ENCODE measurements around the gene SLC1A2.

Gene SLC1A2

DNA sequence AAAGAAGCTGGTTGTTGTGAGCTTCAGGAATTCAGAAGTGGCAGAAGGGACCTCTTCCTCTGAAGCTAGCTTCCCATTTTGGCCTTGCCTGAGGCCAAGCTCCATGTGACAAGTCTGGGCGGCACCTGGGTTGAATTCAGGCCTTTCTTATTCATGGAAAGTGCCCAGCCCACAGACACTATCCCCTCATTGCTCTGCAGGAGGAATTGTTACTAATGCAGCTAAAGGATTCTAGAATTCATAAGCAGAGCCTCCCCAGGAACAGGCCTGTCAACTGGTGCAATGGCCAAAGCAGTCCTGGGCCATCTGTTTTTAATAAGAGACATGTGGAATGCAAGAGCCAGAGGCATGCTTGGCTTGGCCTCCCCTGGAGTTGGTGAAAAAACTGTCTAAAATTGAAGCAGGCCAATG is 71.4 kb downstream of the SLC1A2 start:
- no peak for DNase-seq

DNA sequence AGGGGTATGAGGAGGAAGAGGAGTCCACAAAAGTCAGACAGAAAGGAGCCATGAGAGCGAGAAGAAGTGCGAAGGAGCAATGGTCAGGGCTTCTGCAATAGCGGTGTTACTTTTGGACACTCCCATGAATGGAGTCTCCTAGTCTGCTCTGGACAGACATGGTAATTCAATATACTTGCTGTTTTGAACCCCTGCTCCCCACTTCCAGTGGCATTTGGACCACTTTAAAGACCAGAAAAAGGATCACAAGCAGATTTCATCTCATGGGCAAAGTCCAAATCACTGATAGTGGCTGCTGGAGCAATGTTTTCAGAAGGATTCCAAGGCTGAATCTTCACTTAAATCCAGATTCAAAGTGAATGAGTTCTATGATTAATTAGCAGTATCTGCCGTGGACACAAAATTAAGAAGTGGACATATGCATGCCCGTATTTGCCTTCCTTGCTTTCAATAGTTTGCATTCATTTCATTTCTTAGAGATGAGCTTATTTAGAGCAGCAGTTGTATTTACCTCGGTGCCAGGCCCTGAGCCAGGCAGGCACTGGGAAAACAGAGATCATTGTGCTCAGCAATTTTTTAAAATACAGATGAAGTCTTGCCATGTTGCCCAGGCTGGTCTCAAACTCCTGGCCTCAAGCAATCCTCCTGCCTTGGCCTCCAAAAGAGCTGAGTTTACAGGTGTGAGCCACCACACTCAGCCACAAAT is 72.0 kb downstream of the SLC1A2 start:
- no peak for DNase-seq

GRCh38 chr11:35346472-35347156 is 72.7 kb downstream of the SLC1A2 start:
- no peak for DNase-seq

DNA sequence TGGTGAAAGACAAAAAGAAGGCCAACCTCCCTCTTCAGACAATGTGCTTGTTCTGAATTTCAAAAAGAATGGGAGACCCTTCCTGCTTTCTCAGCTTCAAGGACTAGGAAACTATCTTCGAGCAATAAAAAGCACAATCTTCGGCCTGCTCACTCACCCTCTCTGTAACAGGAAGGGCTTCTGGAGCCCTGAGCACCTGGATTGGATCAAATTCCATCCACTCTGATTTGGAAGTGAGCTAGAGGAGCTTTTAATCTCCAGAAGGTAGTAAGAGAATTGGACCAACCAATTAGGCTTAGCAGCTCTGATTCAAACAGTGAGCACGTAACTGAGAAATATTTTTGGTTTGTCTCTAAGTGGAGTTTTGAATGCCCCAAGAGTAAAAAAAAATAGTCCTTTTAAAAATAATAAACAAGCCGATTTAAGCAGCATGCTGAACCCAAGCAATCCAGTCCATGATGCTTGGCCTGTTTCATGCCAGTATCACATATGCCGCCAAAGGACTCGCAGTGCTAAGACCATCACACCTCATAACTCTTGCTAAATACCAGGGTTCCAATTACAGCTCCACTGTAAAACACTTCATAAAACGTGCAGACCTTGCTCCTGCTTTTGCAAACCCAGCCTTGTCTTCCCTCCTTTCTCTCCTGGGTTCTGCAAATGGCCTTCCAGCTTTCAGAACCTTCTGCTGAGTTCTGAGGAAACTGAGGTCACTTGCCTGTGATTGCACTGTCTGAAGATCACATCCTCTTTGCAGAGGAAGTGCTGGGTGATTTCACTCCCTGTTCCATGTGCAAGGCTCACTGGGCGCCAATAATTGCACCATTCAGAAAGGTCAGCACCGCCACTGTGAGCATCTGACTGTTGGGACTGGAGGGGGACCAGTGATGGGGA is 74.4 kb downstream of the SLC1A2 start:
- DNase-seq: no peak

GRCh38 chr11:35343033-35343598 is 76.2 kb downstream of the SLC1A2 start:
- peak; percentile 31 for DNase-seq

- no peak for DNase-seq
Measured at GRCh38 chr11:35340715-35341114, 78.6 kb downstream of the SLC1A2 start.

DNA sequence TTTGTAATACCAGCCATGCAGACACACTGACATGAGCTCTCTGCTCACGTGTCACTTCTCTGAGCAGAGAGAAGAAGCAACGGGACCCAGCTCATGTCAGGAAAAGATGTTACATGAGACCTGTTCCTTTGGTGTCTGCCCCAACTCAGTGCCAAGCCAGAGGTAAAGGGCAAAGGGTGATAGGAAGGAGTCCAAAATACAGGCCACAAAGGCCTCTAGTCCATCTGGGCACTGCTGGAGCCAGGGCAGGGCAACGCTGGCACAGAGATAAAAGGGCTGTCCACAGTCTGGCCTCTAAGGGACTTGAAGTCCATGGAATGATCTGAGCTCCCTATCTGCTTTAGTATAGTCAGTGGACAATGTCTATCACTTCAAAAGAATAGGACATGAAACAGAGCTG is 79.3 kb downstream of the SLC1A2 start:
- no peak for DNase-seq

- DNase-seq: no peak
Measured at GRCh38 chr11:35338921-35339320, 80.4 kb downstream of the SLC1A2 start.

DNA sequence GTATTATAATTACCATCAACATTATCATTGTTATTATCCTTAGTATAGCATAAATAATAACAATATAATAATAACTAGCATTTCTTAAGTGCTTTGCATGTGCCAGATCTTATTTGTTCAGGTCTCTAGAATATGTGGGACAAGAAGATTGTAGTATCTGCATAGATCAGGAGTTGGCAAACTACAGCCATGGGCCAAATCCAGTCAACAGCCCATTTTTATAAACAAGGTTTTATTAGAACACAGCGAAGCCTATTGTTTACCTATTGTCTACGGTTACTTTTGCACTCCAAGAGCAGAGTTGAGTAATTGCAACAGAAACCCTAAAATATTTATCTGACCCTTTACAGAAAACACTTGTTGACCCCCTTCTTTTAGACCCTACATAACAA is 81.4 kb downstream of the SLC1A2 start:
- no peak for DNase-seq

GRCh38 chr11:35337136-35337913 is 82.0 kb downstream of the SLC1A2 start:
- DNase-seq: no peak

GRCh38 chr11:35336726-35337125 is 82.6 kb downstream of the SLC1A2 start:
- no peak for DNase-seq

GRCh38 chr11:35335226-35335625 is 84.1 kb downstream of the SLC1A2 start:
- no peak for DNase-seq

DNA sequence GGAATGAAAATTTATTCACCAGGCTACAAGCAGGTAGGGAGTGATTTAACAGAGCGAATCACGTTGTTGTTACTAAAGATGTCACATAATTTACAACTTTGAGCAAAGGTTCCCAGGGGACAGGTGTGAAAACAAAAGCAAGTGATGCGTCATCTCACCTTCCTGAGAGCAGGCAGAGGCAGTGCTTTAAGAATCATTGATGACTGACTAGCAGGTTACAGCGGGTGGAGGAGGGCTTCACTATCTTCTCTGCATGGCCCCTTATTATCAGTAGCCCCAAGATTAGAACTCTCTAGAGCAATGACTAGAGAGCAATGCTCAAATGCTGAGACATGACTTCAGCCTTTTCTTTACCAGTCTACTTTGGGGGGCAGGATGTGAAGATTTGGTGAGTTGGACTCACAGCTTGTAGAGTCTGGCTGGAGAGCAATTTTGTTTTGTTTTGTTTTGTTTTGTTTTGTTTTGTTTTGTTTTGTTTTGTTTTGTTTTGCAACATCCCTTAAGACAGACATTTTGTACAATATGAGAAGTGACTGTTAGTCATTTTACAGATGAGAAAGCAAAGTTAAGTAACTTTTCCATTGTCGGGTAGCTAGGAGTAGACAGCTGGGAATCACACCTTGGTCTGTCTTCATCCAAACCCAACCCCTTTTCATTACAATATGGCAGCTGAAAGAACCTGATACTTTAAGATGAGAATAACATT is 84.8 kb downstream of the SLC1A2 start:
- no peak for DNase-seq

DNA sequence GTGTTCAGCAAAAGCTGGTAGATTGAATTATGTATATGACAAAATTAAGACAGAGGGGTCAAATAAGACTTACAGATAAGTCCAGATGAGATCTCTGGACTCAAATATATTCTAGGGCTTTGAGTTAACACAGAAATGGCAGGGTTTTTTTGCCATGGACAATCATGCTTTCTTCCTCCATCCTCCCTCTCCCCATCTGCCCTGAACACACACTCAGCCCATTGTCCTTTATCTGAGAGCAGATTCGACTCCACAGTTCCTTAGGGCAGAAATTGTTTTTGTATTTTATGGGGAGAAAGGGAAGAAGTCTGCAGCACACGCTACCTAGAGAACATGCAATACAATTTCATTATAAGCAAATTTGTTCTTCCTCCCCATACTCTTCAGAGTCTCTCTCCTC is 86.8 kb downstream of the SLC1A2 start:
- DNase-seq: no peak

GRCh38 chr11:35330931-35331330 is 88.4 kb downstream of the SLC1A2 start:
- peak; percentile 24 for DNase-seq

DNA sequence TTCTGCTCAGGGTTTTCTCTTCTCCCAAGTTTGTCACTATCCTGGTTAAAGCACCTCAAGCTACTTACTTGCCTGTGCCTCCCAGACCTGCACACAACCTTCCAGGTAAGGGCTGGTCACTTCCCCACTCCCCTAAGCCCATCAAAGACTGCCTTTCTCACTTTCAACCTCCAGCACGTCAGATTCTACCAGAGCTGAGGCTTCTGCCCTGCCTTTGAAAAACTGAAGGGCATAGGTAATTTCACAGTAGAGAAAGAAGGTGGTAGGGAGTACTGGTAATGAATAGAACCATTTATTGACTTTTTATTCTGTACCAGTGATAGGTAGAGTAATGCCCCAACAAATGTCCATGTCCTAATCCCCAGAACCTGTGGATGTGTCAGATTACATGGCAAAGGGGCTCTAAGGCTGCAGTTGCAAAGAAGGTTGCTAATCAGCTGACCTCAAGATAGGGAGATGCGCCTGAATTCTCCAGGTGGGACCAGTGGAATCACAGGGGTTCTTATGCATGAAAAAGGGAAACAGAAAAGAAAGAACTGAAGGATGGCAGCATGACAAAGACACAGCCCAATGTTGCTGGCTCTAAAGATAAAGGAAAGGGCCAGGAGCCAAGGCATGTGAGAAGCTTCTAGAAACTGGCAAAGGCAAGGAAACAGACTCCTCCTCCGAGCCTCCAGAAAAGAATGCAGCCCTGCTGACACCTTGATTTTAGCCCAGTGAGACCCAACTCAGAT is 89.0 kb downstream of the SLC1A2 start:
- no peak for DNase-seq

GRCh38 chr11:35327829-35328228 is 91.5 kb downstream of the SLC1A2 start:
- no peak for DNase-seq

GRCh38 chr11:35326266-35326879 is 93.0 kb downstream of the SLC1A2 start:
- DNase-seq: no peak

- no peak for DNase-seq
Measured at GRCh38 chr11:35324981-35325380, 94.4 kb downstream of the SLC1A2 start.

- DNase-seq: no peak
Measured at GRCh38 chr11:35324183-35324886, 95.0 kb downstream of the SLC1A2 start.
